ENCODE data around the gene DLG2. TPM values are rescaled to one million over a fixed set of nuclear protein-coding genes. Genes with fewer than 3 reads are reported as not detected.

The DLG2 gene
- total RNA-seq, 1 experiment from 2014 or later, result 17.5 TPM

DNA sequence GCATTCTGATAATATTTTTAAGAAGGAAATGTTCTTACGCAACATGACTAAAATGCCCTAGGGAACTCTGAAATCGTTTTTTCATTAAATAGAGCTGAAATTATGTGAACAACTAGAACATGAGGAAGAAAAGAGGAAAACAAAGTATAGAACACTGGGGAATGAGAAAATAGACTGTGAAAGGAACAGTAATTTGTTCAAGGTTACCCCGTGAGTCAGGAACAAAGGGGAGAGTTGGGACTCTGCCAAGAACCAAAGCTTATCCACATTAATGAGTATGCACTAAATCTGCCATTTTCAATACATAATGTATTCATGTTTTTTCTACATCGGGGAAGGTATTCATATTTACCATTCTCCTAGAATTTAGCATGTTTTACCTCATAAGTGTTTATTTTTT lies 1379.2 kb downstream of the DLG2 start (continued):
- TF ChIP-seq, protein P1, sequence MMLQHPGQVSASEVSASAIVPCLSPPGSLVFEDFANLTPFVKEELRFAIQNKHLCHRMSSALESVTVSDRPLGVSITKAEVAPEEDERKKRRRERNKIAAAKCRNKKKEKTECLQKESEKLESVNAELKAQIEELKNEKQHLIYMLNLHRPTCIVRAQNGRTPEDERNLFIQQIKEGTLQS (CRISPR knock-in tag; conservative IDR thresholded peaks at IDR 0.05), result no peak
- TF ChIP-seq, protein P2, sequence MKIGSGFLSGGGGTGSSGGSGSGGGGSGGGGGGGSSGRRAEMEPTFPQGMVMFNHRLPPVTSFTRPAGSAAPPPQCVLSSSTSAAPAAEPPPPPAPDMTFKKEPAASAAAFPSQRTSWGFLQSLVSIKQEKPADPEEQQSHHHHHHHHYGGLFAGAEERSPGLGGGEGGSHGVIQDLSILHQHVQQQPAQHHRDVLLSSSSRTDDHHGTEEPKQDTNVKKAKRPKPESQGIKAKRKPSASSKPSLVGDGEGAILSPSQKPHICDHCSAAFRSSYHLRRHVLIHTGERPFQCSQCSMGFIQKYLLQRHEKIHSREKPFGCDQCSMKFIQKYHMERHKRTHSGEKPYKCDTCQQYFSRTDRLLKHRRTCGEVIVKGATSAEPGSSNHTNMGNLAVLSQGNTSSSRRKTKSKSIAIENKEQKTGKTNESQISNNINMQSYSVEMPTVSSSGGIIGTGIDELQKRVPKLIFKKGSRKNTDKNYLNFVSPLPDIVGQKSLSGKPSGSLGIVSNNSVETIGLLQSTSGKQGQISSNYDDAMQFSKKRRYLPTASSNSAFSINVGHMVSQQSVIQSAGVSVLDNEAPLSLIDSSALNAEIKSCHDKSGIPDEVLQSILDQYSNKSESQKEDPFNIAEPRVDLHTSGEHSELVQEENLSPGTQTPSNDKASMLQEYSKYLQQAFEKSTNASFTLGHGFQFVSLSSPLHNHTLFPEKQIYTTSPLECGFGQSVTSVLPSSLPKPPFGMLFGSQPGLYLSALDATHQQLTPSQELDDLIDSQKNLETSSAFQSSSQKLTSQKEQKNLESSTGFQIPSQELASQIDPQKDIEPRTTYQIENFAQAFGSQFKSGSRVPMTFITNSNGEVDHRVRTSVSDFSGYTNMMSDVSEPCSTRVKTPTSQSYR (CRISPR knock-in tag; IDR thresholded peaks at IDR 0.05), result no peak
- TF ChIP-seq SMAD3 (CRISPR knock-in tag; IDR thresholded peaks at IDR 0.05; ENCODE audit: borderline replicate concordance) (no peak), ETV6 (CRISPR knock-in tag; IDR thresholded peaks at IDR 0.05) (no peak), ZNF121 (CRISPR knock-in tag; IDR thresholded peaks at IDR 0.05) (no peak), RORB (CRISPR knock-in tag; IDR thresholded peaks at IDR 0.05) (no peak), MYBL2 (CRISPR knock-in tag; IDR thresholded peaks at IDR 0.05) (no peak)
- TF ChIP-seq, protein P3, sequence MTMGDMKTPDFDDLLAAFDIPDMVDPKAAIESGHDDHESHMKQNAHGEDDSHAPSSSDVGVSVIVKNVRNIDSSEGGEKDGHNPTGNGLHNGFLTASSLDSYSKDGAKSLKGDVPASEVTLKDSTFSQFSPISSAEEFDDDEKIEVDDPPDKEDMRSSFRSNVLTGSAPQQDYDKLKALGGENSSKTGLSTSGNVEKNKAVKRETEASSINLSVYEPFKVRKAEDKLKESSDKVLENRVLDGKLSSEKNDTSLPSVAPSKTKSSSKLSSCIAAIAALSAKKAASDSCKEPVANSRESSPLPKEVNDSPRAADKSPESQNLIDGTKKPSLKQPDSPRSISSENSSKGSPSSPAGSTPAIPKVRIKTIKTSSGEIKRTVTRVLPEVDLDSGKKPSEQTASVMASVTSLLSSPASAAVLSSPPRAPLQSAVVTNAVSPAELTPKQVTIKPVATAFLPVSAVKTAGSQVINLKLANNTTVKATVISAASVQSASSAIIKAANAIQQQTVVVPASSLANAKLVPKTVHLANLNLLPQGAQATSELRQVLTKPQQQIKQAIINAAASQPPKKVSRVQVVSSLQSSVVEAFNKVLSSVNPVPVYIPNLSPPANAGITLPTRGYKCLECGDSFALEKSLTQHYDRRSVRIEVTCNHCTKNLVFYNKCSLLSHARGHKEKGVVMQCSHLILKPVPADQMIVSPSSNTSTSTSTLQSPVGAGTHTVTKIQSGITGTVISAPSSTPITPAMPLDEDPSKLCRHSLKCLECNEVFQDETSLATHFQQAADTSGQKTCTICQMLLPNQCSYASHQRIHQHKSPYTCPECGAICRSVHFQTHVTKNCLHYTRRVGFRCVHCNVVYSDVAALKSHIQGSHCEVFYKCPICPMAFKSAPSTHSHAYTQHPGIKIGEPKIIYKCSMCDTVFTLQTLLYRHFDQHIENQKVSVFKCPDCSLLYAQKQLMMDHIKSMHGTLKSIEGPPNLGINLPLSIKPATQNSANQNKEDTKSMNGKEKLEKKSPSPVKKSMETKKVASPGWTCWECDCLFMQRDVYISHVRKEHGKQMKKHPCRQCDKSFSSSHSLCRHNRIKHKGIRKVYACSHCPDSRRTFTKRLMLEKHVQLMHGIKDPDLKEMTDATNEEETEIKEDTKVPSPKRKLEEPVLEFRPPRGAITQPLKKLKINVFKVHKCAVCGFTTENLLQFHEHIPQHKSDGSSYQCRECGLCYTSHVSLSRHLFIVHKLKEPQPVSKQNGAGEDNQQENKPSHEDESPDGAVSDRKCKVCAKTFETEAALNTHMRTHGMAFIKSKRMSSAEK (CRISPR knock-in tag; IDR thresholded peaks at IDR 0.05; ENCODE audit: borderline replicate concordance), result no peak
- TF ChIP-seq, protein P4, sequence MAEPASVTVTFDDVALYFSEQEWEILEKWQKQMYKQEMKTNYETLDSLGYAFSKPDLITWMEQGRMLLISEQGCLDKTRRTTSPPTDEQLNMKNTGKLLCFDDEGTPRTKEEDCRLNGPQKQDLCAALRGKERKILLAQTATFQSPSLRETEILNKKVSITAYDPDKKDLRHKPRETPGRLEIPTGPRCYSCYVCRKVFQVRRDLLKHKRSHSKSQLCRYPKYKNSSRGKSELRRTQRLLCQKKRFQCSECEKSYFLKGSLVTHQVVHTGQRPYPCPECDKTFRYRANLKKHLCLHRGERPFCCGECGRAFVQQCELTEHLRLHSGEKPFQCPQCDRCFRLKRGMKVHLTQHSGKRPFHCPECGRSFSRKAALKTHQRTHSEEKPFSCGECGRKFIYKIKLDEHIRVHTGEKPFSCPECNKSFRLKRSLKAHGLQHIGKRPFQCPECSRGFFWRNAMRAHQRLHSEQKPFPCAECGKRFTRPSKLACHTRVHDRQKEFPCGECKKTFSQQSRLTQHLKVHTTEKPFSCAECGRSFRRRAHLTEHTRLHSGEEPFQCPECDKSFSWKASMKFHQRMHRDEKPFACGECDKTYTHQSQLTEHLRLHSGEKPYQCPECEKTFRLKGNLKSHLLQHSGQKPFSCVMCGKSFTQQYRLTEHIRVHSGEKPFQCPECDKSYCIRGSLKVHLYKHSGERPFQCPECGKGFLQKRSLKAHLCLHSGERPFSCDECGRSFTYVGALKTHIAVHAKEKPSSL (CRISPR knock-in tag; conservative IDR thresholded peaks at IDR 0.05), result no peak
- TF ChIP-seq, protein P5, sequence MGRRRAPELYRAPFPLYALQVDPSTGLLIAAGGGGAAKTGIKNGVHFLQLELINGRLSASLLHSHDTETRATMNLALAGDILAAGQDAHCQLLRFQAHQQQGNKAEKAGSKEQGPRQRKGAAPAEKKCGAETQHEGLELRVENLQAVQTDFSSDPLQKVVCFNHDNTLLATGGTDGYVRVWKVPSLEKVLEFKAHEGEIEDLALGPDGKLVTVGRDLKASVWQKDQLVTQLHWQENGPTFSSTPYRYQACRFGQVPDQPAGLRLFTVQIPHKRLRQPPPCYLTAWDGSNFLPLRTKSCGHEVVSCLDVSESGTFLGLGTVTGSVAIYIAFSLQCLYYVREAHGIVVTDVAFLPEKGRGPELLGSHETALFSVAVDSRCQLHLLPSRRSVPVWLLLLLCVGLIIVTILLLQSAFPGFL (CRISPR knock-in tag; IDR thresholded peaks at IDR 0.05; ENCODE audit: borderline replicate concordance), result no peak
- TF ChIP-seq, protein P6, sequence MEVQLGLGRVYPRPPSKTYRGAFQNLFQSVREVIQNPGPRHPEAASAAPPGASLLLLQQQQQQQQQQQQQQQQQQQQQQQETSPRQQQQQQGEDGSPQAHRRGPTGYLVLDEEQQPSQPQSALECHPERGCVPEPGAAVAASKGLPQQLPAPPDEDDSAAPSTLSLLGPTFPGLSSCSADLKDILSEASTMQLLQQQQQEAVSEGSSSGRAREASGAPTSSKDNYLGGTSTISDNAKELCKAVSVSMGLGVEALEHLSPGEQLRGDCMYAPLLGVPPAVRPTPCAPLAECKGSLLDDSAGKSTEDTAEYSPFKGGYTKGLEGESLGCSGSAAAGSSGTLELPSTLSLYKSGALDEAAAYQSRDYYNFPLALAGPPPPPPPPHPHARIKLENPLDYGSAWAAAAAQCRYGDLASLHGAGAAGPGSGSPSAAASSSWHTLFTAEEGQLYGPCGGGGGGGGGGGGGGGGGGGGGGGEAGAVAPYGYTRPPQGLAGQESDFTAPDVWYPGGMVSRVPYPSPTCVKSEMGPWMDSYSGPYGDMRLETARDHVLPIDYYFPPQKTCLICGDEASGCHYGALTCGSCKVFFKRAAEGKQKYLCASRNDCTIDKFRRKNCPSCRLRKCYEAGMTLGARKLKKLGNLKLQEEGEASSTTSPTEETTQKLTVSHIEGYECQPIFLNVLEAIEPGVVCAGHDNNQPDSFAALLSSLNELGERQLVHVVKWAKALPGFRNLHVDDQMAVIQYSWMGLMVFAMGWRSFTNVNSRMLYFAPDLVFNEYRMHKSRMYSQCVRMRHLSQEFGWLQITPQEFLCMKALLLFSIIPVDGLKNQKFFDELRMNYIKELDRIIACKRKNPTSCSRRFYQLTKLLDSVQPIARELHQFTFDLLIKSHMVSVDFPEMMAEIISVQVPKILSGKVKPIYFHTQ (CRISPR knock-in tag; IDR thresholded peaks at IDR 0.05), result no peak

DNA sequence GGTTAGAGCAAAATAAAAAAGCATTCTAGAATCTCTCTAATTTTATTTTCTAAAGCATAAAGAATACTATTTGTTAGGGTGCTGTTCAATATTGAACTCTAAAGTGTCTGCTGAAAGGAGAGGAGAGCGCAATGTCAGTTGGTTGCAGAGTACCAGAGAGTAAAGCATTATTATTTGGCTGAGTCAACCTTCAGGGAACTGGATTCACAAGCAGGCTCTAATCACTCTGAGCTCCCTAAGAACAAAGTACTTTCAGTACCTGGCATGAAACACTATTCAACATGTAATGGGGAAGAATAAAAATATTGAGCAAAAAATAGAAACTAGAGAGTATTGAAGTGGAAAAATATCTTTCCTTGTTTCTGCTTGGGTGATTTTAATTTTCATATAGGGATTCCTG lies 1380.0 kb downstream of the DLG2 start:
- no peak overlapping the region for H3K27ac Mint-ChIP-seq
- H3K4me3 Mint-ChIP-seq, result no peak overlapping the region
- POLR2A ChIA-PET, result no interaction called here
- ATAC-seq (no peak), DNase-seq (ENCODE audit: low spot score) (no peak)
- peaks cover 4% of the 10 kb centered on the region for H3K4me1 Mint-ChIP-seq
- no peaks in the 10 kb centered on the region for H3K27me3 Mint-ChIP-seq (ENCODE audit: low read depth)
- CTCF ChIA-PET, result interaction anchor here (0.9 to 2.3 kb wide), 2 partner anchors 410 to 419 kb away, joined by 3 to 14 read pairs; no protein-coding TSS in a partner anchor
- H3K36me3 Mint-ChIP-seq, result no peaks in the 10 kb centered on the region
- H3K9me3 Mint-ChIP-seq, result no peaks in the 10 kb centered on the region
- TF ChIP-seq, protein P1 (CRISPR knock-in tag; conservative IDR thresholded peaks at IDR 0.05), result no peak
- no peak for TF ChIP-seq TCF7 (CRISPR knock-in tag; IDR thresholded peaks at IDR 0.05; ENCODE audit: low read depth)
- TF ChIP-seq NR3C1 (CRISPR knock-in tag; conservative IDR thresholded peaks at IDR 0.05; ENCODE audit: low read depth), result no peak
- TF ChIP-seq, protein P7, sequence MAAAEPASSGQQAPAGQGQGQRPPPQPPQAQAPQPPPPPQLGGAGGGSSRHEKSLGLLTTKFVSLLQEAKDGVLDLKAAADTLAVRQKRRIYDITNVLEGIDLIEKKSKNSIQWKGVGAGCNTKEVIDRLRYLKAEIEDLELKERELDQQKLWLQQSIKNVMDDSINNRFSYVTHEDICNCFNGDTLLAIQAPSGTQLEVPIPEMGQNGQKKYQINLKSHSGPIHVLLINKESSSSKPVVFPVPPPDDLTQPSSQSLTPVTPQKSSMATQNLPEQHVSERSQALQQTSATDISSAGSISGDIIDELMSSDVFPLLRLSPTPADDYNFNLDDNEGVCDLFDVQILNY (CRISPR knock-in tag; IDR thresholded peaks at IDR 0.05), result no peak
- TF ChIP-seq JAZF1 (CRISPR knock-in tag; IDR thresholded peaks at IDR 0.05), result no peak
- TF ChIP-seq ZNF423 (CRISPR knock-in tag; IDR thresholded peaks at IDR 0.05), result no peak
- TF ChIP-seq ZNF416 (CRISPR knock-in tag; IDR thresholded peaks at IDR 0.05), result no peak
- TF ChIP-seq, protein P2 (CRISPR knock-in tag; IDR thresholded peaks at IDR 0.05), result no peak

All from WTC11 (cell line).